Measurements from ENCODE around the gene HOXB5.

Gene HOXB5

GRCh38 chr17:48593126-48593829 is at the start of gene HOXB5:
Gene HOXB5, minus strand, starts transcription at chr17:48593779. Its CDS starts 97 bp downstream, at chr17:48593682.
- no peak for DNase-seq

- DNase-seq: no peak
These were observed 49.5 kb upstream of the HOXB5 start for GRCh38 chr17:48642843-48643696.

- DNase-seq: no peak
These were observed 48.7 kb upstream of the HOXB5 start for GRCh38 chr17:48642059-48642842.

DNA sequence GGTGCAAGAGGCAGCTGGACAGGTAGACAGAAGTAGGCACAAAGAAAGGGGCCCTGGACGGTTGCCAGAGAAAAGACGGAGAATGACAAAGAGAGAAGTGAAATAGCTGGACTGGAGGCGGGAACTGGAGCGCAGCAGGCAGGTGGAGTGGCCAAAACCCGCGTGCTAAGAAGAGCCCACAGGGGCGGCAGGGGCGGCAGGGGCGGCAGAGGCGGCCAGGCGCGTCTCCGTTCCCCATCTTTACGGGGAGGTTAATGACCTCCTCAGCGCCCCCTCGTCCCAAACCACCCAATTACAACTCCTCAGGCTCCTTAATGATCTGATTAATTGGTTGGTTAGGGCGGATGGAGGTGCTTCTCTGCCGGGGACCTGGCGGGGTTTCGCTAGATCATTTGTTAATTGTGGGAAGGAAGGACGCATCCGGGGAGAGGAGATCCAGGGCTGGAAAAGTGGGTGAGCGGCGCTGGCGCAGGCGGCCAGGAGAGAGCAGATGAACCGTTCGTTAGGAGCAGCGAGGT is 48.0 kb upstream of the HOXB5 start:
- no peak for DNase-seq

GRCh38 chr17:48640858-48641180 is 47.2 kb upstream of the HOXB5 start:
- no peak for DNase-seq

DNA sequence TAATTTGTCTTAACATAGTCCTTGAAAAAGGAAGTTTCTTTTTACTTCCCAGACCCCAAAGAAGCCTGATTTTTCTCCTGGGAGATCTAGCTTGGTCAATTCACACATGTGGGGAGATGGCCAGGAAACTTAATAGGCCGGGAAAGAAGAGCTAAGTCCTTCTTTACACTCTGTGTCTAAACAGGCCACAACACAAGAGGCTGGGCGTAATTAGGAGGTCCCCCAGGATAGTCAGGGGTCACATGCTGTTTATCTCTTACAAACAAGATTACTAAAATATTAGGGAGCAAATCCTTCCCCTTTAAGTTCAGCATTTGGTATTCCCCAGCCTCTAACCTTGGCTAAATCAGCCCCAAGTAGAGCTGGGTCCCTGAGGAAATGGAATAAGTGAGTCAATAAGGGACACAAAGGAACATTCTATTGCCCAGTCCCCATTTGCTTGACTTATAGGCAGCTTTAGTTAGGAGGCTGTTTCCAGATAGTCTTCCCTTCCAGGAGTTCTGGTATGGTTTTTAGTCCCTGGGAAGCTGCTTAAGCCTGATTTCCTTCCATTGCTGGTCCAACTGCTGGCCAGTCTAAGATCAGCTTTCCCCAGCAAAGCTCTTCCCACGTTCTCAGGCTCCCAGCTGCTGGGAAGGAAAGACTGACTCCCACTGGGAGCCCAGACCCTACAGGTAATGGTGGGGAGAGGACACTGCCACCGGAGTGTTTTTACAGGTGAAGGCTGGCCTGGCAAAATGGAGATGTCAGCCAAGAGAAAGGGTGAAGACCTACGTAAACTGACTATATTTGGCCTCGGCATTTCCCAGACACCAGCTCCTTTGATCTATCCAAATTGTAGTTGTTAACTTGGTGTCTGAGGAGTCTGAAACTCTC is 46.6 kb upstream of the HOXB5 start:
- no peak for DNase-seq

GRCh38 chr17:48639136-48639535 is 45.6 kb upstream of the HOXB5 start:
- DNase-seq: no peak

- DNase-seq: no peak
These were observed 44.0 kb upstream of the HOXB5 start for GRCh38 chr17:48637323-48638260.

GRCh38 chr17:48636177-48637018 is 42.8 kb upstream of the HOXB5 start:
- DNase-seq: peak in 3 of 4 experiments; percentile 21 to 48 (median 34)

DNA sequence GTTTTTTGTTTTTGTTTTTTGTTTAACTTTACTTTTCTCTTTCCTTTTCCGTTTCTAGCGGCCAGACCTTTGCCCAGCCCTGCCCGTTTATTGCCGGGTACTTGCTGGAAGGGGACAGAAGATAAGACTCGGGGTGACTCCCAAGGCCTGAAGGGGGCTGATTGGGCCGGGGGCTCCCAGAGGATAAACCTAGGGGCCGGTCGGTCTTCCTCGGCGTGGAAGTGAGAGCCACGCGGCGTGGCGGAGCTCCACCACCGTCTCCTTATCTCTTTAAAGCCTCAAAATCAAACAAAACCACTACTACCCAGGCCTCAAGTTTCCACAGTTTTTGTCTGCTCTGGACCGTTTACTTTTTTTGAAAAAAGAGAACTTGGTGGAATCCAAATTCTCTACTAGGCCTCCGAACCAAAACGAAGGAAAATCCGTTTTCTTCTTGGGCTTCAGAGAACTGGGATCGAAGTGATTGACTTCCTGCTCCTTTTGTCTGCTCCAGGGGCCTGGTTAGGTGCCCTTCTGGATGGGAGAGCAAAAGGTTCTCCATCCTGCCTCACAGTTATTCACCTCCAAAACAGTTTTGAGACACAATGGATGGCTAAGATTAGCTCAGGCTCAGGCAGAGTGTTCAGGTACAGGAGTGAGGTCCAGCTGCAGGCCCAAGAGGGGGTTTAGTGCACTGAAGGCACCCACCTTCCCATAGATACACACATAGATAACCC is 41.1 kb upstream of the HOXB5 start:
- DNase-seq: no peak

- no peak for DNase-seq
These were observed 39.7 kb upstream of the HOXB5 start for GRCh38 chr17:48633266-48633677.

DNA sequence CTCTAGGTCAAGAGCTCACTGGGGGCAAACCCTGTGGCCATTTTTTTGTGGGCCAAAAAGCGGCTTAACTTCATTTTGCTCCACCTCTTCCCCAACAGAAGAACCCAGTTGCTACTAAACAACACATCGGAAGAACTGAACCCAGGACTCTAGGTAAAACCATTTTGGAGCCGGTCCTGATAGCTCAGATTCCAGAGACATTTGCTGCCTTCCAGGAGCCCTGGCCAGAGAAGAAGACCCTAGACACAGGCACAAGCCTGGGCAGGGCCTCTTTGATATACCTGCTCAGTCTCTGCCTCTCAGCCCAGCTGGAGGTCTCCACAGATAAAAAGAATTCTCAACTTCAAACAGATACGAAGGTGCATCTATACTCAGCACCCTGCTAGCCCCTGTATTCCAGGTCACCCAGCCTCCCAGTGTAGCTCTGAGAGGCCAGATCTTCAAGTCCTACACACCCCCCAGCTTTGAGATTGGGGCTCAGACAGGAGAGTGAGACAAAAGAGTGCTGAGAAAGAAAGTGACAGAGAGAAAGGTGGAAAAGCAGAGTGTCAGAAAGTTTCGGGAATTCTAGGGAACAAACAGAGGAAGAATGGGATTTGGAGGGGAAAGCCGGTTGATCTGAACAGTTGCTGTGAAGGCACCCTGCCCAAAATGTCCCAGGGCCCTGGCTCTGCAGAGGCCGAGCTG is 39.1 kb upstream of the HOXB5 start:
- DNase-seq: no peak

DNA sequence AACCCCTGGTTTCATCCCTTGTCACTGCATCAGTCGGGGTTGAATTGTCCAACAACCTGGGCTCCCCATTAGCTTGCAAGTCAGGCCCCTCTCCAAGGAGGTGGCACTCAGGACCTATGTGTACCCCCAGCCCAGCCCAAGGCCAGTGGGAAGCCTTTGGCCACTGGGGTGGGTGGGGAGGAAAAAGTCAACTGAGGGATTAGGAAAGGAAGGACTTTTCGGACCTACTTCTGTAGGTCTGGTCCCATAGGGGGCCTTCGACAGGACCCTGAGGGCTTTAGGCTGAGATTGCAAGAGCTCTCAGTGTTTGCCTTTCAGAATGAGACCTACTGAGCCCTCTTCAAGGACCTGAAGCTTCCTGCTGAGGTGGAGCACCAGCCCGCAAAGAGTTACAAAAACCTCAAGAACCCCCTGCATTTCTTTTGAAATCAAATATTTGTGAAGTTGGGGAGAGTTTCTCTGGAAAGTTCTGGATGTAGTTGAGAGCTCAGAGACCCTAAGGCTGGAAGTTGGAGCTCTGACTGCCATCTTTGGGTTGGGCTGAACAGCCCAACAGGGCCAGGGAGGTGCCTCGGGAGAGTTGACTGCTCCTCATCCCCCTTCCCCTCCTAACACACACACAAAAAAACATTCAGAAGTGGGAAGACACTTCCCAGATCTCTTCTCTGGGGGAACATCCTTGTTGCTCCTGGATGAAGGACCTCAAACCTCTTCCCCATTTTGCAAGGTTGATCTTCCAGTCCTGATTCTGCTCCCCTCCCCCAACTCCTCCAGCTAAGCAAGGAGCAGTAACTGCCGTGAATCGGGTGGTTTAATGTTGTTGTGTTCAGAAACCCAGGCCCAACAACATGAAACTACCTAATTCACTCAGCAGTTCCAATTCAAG is 38.4 kb upstream of the HOXB5 start:
- DNase-seq: no peak

- no peak for DNase-seq
These were observed 37.5 kb upstream of the HOXB5 start for GRCh38 chr17:48630925-48631692.

GRCh38 chr17:48630009-48630924 is 36.7 kb upstream of the HOXB5 start:
- no peak for DNase-seq

GRCh38 chr17:48629411-48629759 is 35.8 kb upstream of the HOXB5 start:
- DNase-seq: no peak
